ENCODE results near the gene ITIH4.

Gene ITIH4

GRCh38 chr3:52833202-52833601 lies 2.7 kb upstream of the ITIH4 start:
- H3K79me2 ChIP-seq (ENCODE audit: control insufficient read depth, insufficient read depth, low read length, unreplicated experiment), result no peaks in the 10 kb centered on the region
- no peak overlapping the region for H3K4me3 ChIP-seq (ENCODE audit: low read depth, low read length)
- peaks cover 21% of the 10 kb centered on the region for H3K4me1 ChIP-seq (ENCODE audit: control insufficient read depth, insufficient read depth, low read length, unreplicated experiment)
- no peaks in the 10 kb centered on the region for H3K36me3 ChIP-seq (ENCODE audit: insufficient read depth, low read length)
- H3K27ac ChIP-seq (ENCODE audit: low read depth, low read length), result no peak overlapping the region
- H2AFZ ChIP-seq (ENCODE audit: low read length, unreplicated experiment), result no peak overlapping the region
- H3K27me3 ChIP-seq (ENCODE audit: insufficient read depth, low read length), result no peaks in the 10 kb centered on the region

DNA sequence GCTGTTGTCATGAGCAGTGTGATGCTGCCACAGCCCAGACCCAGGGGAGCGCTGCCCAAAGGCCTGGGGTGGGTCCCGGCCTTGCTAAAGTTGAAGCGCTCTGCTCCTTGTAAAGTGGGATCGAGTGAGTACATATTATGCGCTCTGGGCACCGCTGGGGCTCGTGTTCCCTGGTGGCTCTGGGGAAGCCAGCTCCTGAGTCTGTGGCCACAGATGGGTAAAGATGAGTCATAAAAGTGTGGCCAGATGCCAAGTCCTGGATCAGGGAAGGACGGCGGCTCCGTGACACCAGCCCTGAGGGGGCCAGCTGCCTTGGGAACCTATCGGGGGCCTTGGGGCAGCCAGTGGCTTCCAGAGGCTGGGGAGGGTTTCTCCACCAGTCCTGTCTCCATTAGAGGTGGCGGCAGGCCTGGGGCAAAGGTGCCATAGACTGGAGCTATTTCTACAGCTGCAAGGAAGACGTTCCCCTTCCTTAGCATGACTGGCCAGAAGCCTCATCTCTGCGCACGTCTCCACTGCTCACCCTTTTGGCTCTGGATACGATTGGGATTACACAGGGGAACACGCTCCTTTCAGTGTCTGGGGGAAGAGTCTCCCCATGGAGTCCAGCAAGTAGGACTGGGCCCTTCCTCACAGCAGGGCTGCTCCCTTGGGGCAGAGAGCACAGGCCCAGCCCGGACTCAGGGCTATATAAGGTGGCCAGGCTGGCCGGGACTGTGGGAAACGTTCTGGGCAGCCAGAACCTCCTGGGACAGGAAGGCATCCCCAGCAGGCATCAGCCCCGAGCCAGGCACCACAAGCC lies 1.2 kb upstream of the ITIH4 start:
- Histone ChIP-seq H3K27me3 (ENCODE audit: insufficient read depth, low read length) (no peaks in the 10 kb centered on the region), H3K36me3 (ENCODE audit: insufficient read depth, low read length) (no peaks in the 10 kb centered on the region), H3K27ac (ENCODE audit: low read depth, low read length) (no peak overlapping the region; the same call in 1 of the 2 replicates), H3K4me1 (ENCODE audit: control insufficient read depth, insufficient read depth, low read length, unreplicated experiment) (peaks cover 21% of the 10 kb centered on the region), H3K4me3 (ENCODE audit: low read depth, low read length) (no peak overlapping the region), H2AFZ (ENCODE audit: low read length, unreplicated experiment) (no peak overlapping the region), H3K79me2 (ENCODE audit: control insufficient read depth, insufficient read depth, low read length, unreplicated experiment) (no peaks in the 10 kb centered on the region)

- H3K4me1 ChIP-seq (ENCODE audit: control insufficient read depth, insufficient read depth, low read length, unreplicated experiment), result peaks cover 21% of the 10 kb centered on the region
- H3K27ac ChIP-seq (ENCODE audit: low read depth, low read length), result no peak overlapping the region
Measured at GRCh38 chr3:52829906-52830463, 487 bp downstream of the ITIH4 start.

DNA sequence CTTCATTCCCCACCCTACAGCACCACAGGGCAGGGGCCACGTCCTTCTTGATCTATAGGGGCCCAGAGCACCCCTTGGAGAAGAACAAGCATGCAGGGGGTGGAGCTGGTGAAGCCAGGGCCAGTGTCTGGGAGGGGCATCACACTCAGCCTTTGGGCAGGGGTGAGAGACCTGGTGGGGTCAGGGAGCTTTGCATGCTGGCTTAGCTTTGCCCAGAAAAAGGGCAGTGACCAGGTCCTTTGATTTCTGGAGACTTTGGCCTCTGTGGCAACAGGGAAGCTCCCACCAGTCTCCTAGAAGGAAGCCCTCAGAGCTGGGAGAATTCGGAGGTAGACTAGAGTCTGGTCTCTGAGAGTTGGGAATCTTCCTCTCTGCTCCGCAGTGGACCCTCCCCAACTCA lies 990 bp downstream of the ITIH4 start:
- no peaks in the 10 kb centered on the region for H3K36me3 ChIP-seq (ENCODE audit: insufficient read depth, low read length)
- no peak overlapping the region for H2AFZ ChIP-seq (ENCODE audit: low read length, unreplicated experiment)
- no peaks in the 10 kb centered on the region for H3K79me2 ChIP-seq (ENCODE audit: control insufficient read depth, insufficient read depth, low read length, unreplicated experiment)
- H3K27me3 ChIP-seq (ENCODE audit: insufficient read depth, low read length), result no peaks in the 10 kb centered on the region
- H3K4me3 ChIP-seq (ENCODE audit: low read depth, low read length), result no peak overlapping the region
- H3K4me1 ChIP-seq (ENCODE audit: control insufficient read depth, insufficient read depth, low read length, unreplicated experiment), result peaks cover 21% of the 10 kb centered on the region
- H3K27ac ChIP-seq (ENCODE audit: low read depth, low read length), result no peak overlapping the region

More at GRCh38 chr3:52829906-52830463, 487 bp downstream of the ITIH4 start:
- Histone ChIP-seq H3K79me2 (ENCODE audit: control insufficient read depth, insufficient read depth, low read length, unreplicated experiment) (no peaks in the 10 kb centered on the region), H2AFZ (ENCODE audit: low read length, unreplicated experiment) (no peak overlapping the region), H3K4me3 (ENCODE audit: low read depth, low read length) (no peak overlapping the region), H3K36me3 (ENCODE audit: insufficient read depth, low read length) (no peaks in the 10 kb centered on the region), H3K27me3 (ENCODE audit: insufficient read depth, low read length) (no peaks in the 10 kb centered on the region)

DNA sequence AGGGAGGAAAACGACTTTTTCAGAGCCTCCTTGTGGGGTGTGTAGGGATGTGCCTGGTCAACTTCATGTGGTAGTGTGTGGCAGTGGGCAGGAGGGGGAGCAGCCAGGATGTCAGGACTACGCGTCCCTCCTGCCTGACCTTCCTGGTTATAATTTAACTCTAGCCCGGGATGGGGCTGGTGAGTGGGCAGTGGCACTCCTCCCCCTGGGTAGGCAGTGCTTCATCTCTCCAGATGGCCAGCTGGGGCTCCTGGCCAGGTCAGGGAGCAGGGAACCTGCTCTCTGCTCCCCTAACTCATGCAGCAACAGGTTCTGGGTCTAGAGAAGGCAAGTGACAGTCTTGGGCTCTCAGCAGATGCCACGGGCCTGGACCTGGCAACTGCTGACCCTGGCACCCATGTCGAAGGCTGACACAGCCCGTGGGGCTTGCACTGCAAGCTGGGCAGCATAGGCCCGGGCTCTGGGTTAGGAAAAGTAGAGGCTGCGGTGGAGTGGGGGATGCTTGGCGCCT lies 2.6 kb downstream of the ITIH4 start:
- Histone ChIP-seq H3K79me2 (ENCODE audit: control insufficient read depth, insufficient read depth, low read length, unreplicated experiment) (no peaks in the 10 kb centered on the region), H3K36me3 (ENCODE audit: insufficient read depth, low read length) (no peaks in the 10 kb centered on the region), H3K27ac (ENCODE audit: low read depth, low read length) (no peak overlapping the region), H3K4me1 (ENCODE audit: control insufficient read depth, insufficient read depth, low read length, unreplicated experiment) (peaks cover 21% of the 10 kb centered on the region), H2AFZ (ENCODE audit: low read length, unreplicated experiment) (no peak overlapping the region), H3K27me3 (ENCODE audit: insufficient read depth, low read length) (no peaks in the 10 kb centered on the region), H3K4me3 (ENCODE audit: low read depth, low read length) (no peak overlapping the region)

DNA sequence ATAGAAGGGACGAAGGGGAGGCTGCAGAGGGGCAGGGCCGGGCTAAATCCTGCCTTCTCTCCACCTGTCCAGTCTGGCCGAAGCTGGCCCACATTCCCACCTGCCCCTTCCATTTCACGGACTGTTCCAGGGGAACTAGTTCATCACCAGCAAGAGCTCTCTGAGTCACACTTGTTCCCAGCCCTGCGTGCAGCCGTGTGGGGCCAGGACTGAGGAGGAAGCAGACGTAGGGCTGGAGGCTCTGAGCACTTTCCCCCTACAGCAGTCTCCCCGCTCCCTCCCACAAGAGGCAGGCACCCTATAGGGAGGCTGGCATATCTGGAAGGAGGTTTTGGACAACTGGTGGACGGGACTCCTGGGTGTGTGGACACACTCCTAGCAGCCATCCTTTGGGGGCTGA lies 3.0 kb downstream of the ITIH4 start:
- H2AFZ ChIP-seq (ENCODE audit: low read length, unreplicated experiment), result no peak overlapping the region
- no peaks in the 10 kb centered on the region for H3K79me2 ChIP-seq (ENCODE audit: control insufficient read depth, insufficient read depth, low read length, unreplicated experiment)
- no peak overlapping the region for H3K4me3 ChIP-seq (ENCODE audit: low read depth, low read length)
- peaks cover 21% of the 10 kb centered on the region for H3K4me1 ChIP-seq (ENCODE audit: control insufficient read depth, insufficient read depth, low read length, unreplicated experiment)
- no peak overlapping the region for H3K27ac ChIP-seq (ENCODE audit: low read depth, low read length)
- no peaks in the 10 kb centered on the region for H3K27me3 ChIP-seq (ENCODE audit: insufficient read depth, low read length)
- no peaks in the 10 kb centered on the region for H3K36me3 ChIP-seq (ENCODE audit: insufficient read depth, low read length)

- H3K27me3 ChIP-seq (ENCODE audit: insufficient read depth, low read length), result no peaks in the 10 kb centered on the region
- H2AFZ ChIP-seq (ENCODE audit: low read length, unreplicated experiment), result no peak overlapping the region
- H3K36me3 ChIP-seq (ENCODE audit: insufficient read depth, low read length), result no peaks in the 10 kb centered on the region
Measured at GRCh38 chr3:52824037-52824436, 6.4 kb downstream of the ITIH4 start.

GRCh38 chr3:52822363-52822762 lies 8.1 kb downstream of the ITIH4 start:
- no peaks in the 10 kb centered on the region for H3K4me1 ChIP-seq (ENCODE audit: control insufficient read depth, insufficient read depth, low read length, unreplicated experiment)
- no peaks in the 10 kb centered on the region for H3K27me3 ChIP-seq (ENCODE audit: insufficient read depth, low read length)

More at GRCh38 chr3:52824037-52824436, 6.4 kb downstream of the ITIH4 start:
- H3K27ac ChIP-seq (ENCODE audit: low read depth, low read length), result no peak overlapping the region
- H3K4me1 ChIP-seq (ENCODE audit: control insufficient read depth, insufficient read depth, low read length, unreplicated experiment), result no peaks in the 10 kb centered on the region
- no peak overlapping the region for H3K4me3 ChIP-seq (ENCODE audit: low read depth, low read length)
- H3K79me2 ChIP-seq (ENCODE audit: control insufficient read depth, insufficient read depth, low read length, unreplicated experiment), result no peaks in the 10 kb centered on the region

DNA sequence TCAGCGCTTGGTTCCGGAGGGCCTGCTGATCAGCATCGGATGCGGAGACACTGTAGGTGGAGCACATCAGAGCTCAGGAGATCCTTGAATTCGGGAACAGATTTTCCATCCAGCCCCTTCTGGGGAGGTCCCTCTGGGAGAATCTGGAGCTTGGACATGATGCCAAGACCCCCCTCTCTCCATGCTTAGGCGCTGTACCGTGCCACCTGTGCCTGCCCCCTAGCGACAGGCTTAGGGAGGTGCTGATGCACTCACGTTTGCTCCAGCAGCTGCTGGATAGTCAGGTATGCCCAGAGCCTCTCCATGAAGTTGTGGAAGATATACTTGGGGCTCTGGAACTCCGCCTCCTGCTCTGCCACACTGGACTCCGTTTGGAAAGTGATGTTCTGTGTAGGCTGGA lies 9.7 kb downstream of the ITIH4 start:
- Histone ChIP-seq H3K4me1 (ENCODE audit: control insufficient read depth, insufficient read depth, low read length, unreplicated experiment) (no peaks in the 10 kb centered on the region), H2AFZ (ENCODE audit: low read length, unreplicated experiment) (no peak overlapping the region), H3K4me3 (ENCODE audit: low read depth, low read length) (no peak overlapping the region), H3K27me3 (ENCODE audit: insufficient read depth, low read length) (no peaks in the 10 kb centered on the region), H3K36me3 (ENCODE audit: insufficient read depth, low read length) (no peaks in the 10 kb centered on the region), H3K79me2 (ENCODE audit: control insufficient read depth, insufficient read depth, low read length, unreplicated experiment) (no peaks in the 10 kb centered on the region), H3K27ac (ENCODE audit: low read depth, low read length) (no peak overlapping the region)

More at GRCh38 chr3:52822363-52822762, 8.1 kb downstream of the ITIH4 start:
- no peak overlapping the region for H3K4me3 ChIP-seq (ENCODE audit: low read depth, low read length)
- H3K79me2 ChIP-seq (ENCODE audit: control insufficient read depth, insufficient read depth, low read length, unreplicated experiment), result no peaks in the 10 kb centered on the region
- no peak overlapping the region for H3K27ac ChIP-seq (ENCODE audit: low read depth, low read length)
- H3K36me3 ChIP-seq (ENCODE audit: insufficient read depth, low read length), result no peaks in the 10 kb centered on the region
- H2AFZ ChIP-seq (ENCODE audit: low read length, unreplicated experiment), result no peak overlapping the region

- Histone ChIP-seq H3K27me3 (ENCODE audit: insufficient read depth, low read length) (no peaks in the 10 kb centered on the region), H3K36me3 (ENCODE audit: insufficient read depth, low read length) (no peaks in the 10 kb centered on the region), H3K4me3 (ENCODE audit: low read depth, low read length) (no peak overlapping the region), H2AFZ (ENCODE audit: low read length, unreplicated experiment) (no peak overlapping the region), H3K79me2 (ENCODE audit: control insufficient read depth, insufficient read depth, low read length, unreplicated experiment) (no peaks in the 10 kb centered on the region), H3K4me1 (ENCODE audit: control insufficient read depth, insufficient read depth, low read length, unreplicated experiment) (no peaks in the 10 kb centered on the region), H3K27ac (ENCODE audit: low read depth, low read length) (no peak overlapping the region)
Measured at GRCh38 chr3:52819936-52820335, 10.5 kb downstream of the ITIH4 start.

- Histone ChIP-seq H3K36me3 (ENCODE audit: insufficient read depth, low read length) (no peaks in the 10 kb centered on the region), H3K79me2 (ENCODE audit: control insufficient read depth, insufficient read depth, low read length, unreplicated experiment) (no peaks in the 10 kb centered on the region), H3K4me1 (ENCODE audit: control insufficient read depth, insufficient read depth, low read length, unreplicated experiment) (no peaks in the 10 kb centered on the region), H3K27me3 (ENCODE audit: insufficient read depth, low read length) (no peaks in the 10 kb centered on the region), H3K27ac (ENCODE audit: low read depth, low read length) (no peak overlapping the region), H3K4me3 (ENCODE audit: low read depth, low read length) (no peak overlapping the region), H2AFZ (ENCODE audit: low read length, unreplicated experiment) (no peak overlapping the region)
Measured at GRCh38 chr3:52817860-52818259, 12.6 kb downstream of the ITIH4 start.

Data from ACC112 (cell line).